GM12878 (cell line): ENCODE data around the gene MGRN1. TPM values are rescaled to one million over a fixed set of nuclear protein-coding genes. Genes with fewer than 3 reads are reported as not detected.
A peak's percentile ranks its signal among the peaks of the same experiment; 100 is the strongest.

Source experiments
- ATF3 ChIP-seq: IDR thresholded peaks from 2 replicates; pipeline ENCODE4 v1.6.1; 2011; ENCODE audit warnings: low read depth, mild to moderate bottlenecking, low read length, moderate library complexity, borderline replicate concordance; ENCODE audit errors: extremely low read depth
- BCL11A ChIP-seq: IDR thresholded peaks from 2 replicates; pipeline ENCODE4 v1.6.1; 2011; ENCODE audit warnings: low read depth, low read length
- CBFB ChIP-seq: IDR thresholded peaks from 2 replicates; pipeline ENCODE4 v1.6.1; 2016; ENCODE audit warnings: antibody characterized with exemption, low read depth
- CREB1 ChIP-seq: IDR thresholded peaks from 2 replicates; pipeline ENCODE4 v1.6.1; 2012; ENCODE audit warnings: low read depth, mild to moderate bottlenecking, inconsistent platforms
- DPF2 ChIP-seq: fragments of 450-650 bp; IDR thresholded peaks from 2 replicates; pipeline ENCODE4 v1.6.1; 2017; ENCODE audit warnings: mild to moderate bottlenecking
- IKZF2 ChIP-seq, 2 experiments: fragments of 450-650 bp; IDR thresholded peaks; 2 replicates each; pipeline ENCODE4 v1.6.1; 2017; ENCODE audit warnings: mild to moderate bottlenecking in 2 of 2, moderate library complexity in 2 of 2
- MEF2B ChIP-seq: fragments of 450-650 bp; IDR thresholded peaks from 2 replicates; pipeline ENCODE4 v1.6.1; 2018; ENCODE audit warnings: mild to moderate bottlenecking, moderate library complexity; ENCODE audit not compliant: partially characterized antibody, poor library complexity, severe bottlenecking
- MLLT1 ChIP-seq: fragments of 450-650 bp; IDR thresholded peaks from 2 replicates; pipeline ENCODE4 v1.6.1; 2016; ENCODE audit warnings: mild to moderate bottlenecking
- MYB ChIP-seq: fragments of 150-350 bp; IDR thresholded peaks from 2 replicates; pipeline ENCODE4 v1.6.1; 2014; ENCODE audit warnings: mild to moderate bottlenecking, low read depth, low read length, borderline replicate concordance
- NFXL1 ChIP-seq: fragments of 450-650 bp; IDR thresholded peaks from 2 replicates; pipeline ENCODE4 v1.6.1; 2017; ENCODE audit warnings: antibody characterized with exemption, mild to moderate bottlenecking, borderline replicate concordance
- NRF1 ChIP-seq: conservative IDR thresholded peaks from 2 replicates; pipeline ENCODE4 v1.6.1; 2011; ENCODE audit warnings: mild to moderate bottlenecking, low read depth, low read length, improper control_type of control experiment
- RFX5 ChIP-seq: IDR thresholded peaks from 2 replicates; pipeline ENCODE4 v1.6.1; 2011; ENCODE audit warnings: low read depth, low read length, improper control_type of control experiment
- RUNX3 ChIP-seq: IDR thresholded peaks from 2 replicates; pipeline ENCODE4 v1.6.1; 2012; ENCODE audit warnings: low read length, inconsistent platforms
- SIX5 ChIP-seq: IDR thresholded peaks from 2 replicates; pipeline ENCODE4 v1.6.1; 2011; ENCODE audit warnings: mild to moderate bottlenecking, low read depth, low read length, moderate library complexity; ENCODE audit not compliant: severe bottlenecking
- SMC3 ChIP-seq: IDR thresholded peaks from 2 replicates; pipeline ENCODE4 v1.6.1; 2011; ENCODE audit warnings: low read length, improper control_type of control experiment, borderline replicate concordance
- SP1 ChIP-seq: IDR thresholded peaks from one replicate; pipeline ENCODE4 v1.6.1; 2011; ENCODE audit warnings: low read depth, low read length
- SREBF2 ChIP-seq: IDR thresholded peaks from 2 replicates; pipeline ENCODE4 v1.6.1; 2012; ENCODE audit warnings: mild to moderate bottlenecking, low read length
- SUZ12 ChIP-seq: fragments of 200-600 bp; sonication (generic); IDR thresholded peaks from one replicate; pipeline ENCODE4 v1.6.1; 2018; ENCODE audit warnings: antibody characterized with exemption, mild to moderate bottlenecking; ENCODE audit not compliant: unreplicated experiment
- TBL1XR1 ChIP-seq: IDR thresholded peaks from 2 replicates; pipeline ENCODE4 v1.6.1; 2012; ENCODE audit warnings: low read depth, low read length, improper control_type of control experiment
- TCF3 ChIP-seq: IDR thresholded peaks from 2 replicates; pipeline ENCODE4 v1.6.1; 2012; ENCODE audit warnings: low read depth, mild to moderate bottlenecking, low read length, borderline replicate concordance; ENCODE audit not compliant: insufficient read depth
- YY1 ChIP-seq: IDR thresholded peaks from 2 replicates; pipeline ENCODE4 v1.6.1; 2011; ENCODE audit warnings: low read depth, mild to moderate bottlenecking, low read length
- ZNF217 ChIP-seq: fragments of 450-650 bp; IDR thresholded peaks from 2 replicates; pipeline ENCODE4 v1.6.1; 2017; ENCODE audit warnings: antibody characterized with exemption, mild to moderate bottlenecking
- ZNF24 ChIP-seq: fragments of 450-650 bp; IDR thresholded peaks from 2 replicates; pipeline ENCODE4 v1.6.1; 2017; ENCODE audit warnings: antibody characterized with exemption, mild to moderate bottlenecking
- polyA plus RNA-seq, 11 experiments: library from polyadenylated mRNA; depleted of rRNA in 4 of 11; unstranded in 6 of 11; stranded (reverse) in 5 of 11; fragments of >200 nt; fragmentation: Nextera tagmentation in 4 of 11; fragmentation: Illumina TruSeq in 1 of 11; extraction: Ambion mirVana in 4 of 11; extraction: Trizol in 1 of 11; gene quantifications; 1 replicate in 1 of 11; 2 replicates in 10 of 11; pipeline versions ENCODE4 v1.2.1 to v1.2.3, GENCODE V29; 2011 to 2016; ENCODE audit warnings: inconsistent platforms in 2 of 11, missing spikeins in 2 of 11, low read depth in 1 of 11
- total RNA-seq, 4 experiments: library from RNA; depleted of rRNA in 3 of 4; stranded (reverse); fragments of >200 nt in 3 of 4; fragmentation: Illumina TruSeq in 1 of 4; extraction: Trizol in 1 of 4; gene quantifications; 2 replicates each; pipeline versions ENCODE4 v1.2.1 to v1.2.3, GENCODE V29; 2013 to 2021
- TF ChIP-seq, protein P1 (sequence below): IDR thresholded peaks from 2 replicates; pipeline ENCODE4 v1.6.1; 2012; ENCODE audit warnings: low read length, inconsistent platforms
- TF ChIP-seq, protein P2 (sequence below): IDR thresholded peaks from 2 replicates; pipeline ENCODE4 v1.6.1; 2011; ENCODE audit warnings: mild to moderate bottlenecking, low read depth, low read length, moderate library complexity; ENCODE audit not compliant: insufficient replicate concordance
- TF ChIP-seq, protein P3 (sequence below): fragments of 450-650 bp; IDR thresholded peaks from 2 replicates; pipeline ENCODE4 v1.6.1; 2017; ENCODE audit warnings: mild to moderate bottlenecking

The MGRN1 gene
- total and polyA plus RNA-seq, 10 of the 15 experiments (the other 5 are each of a cell fraction or from before 2014, with no cell fraction given) = 0.35 to 86.7 (median 14.6) TPM

GRCh38 chr16:4693296-4693955, 68.8 kb downstream of the MGRN1 start, which contains the start of gene NUDT16L1 (continued):
- TF ChIP-seq, protein P1, sequence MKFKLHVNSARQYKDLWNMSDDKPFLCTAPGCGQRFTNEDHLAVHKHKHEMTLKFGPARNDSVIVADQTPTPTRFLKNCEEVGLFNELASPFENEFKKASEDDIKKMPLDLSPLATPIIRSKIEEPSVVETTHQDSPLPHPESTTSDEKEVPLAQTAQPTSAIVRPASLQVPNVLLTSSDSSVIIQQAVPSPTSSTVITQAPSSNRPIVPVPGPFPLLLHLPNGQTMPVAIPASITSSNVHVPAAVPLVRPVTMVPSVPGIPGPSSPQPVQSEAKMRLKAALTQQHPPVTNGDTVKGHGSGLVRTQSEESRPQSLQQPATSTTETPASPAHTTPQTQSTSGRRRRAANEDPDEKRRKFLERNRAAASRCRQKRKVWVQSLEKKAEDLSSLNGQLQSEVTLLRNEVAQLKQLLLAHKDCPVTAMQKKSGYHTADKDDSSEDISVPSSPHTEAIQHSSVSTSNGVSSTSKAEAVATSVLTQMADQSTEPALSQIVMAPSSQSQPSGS = no peak
- no peak; the same call in 1 of the 2 replicates for TF ChIP-seq SMC3
- TF ChIP-seq NFXL1 = no peak
- TF ChIP-seq DPF2 = 0 out of 2 replicates have a peak, but pooled peaks have one; percentile 38
- TF ChIP-seq RFX5 = no peak
- TF ChIP-seq NRF1 = peak; percentile 53
- TF ChIP-seq TCF3 = 0 out of 2 replicates have a peak, but pooled peaks have one; percentile 33
- TF ChIP-seq SP1 = peak; percentile 90
- TF ChIP-seq, protein P2, sequence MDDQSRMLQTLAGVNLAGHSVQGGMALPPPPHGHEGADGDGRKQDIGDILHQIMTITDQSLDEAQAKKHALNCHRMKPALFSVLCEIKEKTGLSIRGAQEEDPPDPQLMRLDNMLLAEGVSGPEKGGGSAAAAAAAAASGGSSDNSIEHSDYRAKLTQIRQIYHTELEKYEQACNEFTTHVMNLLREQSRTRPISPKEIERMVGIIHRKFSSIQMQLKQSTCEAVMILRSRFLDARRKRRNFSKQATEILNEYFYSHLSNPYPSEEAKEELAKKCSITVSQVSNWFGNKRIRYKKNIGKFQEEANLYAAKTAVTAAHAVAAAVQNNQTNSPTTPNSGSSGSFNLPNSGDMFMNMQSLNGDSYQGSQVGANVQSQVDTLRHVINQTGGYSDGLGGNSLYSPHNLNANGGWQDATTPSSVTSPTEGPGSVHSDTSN = peak; percentile 42
- no peak for TF ChIP-seq MEF2B
- TF ChIP-seq IKZF2 (IDR thresholded peaks at IDR 0.05) = no peak
- TF ChIP-seq, protein P3, sequence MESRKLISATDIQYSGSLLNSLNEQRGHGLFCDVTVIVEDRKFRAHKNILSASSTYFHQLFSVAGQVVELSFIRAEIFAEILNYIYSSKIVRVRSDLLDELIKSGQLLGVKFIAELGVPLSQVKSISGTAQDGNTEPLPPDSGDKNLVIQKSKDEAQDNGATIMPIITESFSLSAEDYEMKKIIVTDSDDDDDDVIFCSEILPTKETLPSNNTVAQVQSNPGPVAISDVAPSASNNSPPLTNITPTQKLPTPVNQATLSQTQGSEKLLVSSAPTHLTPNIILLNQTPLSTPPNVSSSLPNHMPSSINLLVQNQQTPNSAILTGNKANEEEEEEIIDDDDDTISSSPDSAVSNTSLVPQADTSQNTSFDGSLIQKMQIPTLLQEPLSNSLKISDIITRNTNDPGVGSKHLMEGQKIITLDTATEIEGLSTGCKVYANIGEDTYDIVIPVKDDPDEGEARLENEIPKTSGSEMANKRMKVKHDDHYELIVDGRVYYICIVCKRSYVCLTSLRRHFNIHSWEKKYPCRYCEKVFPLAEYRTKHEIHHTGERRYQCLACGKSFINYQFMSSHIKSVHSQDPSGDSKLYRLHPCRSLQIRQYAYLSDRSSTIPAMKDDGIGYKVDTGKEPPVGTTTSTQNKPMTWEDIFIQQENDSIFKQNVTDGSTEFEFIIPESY = no peak
- no peak for TF ChIP-seq MYB
- TF ChIP-seq YY1 = peak; percentile 92
- TF ChIP-seq CBFB = no peak
- TF ChIP-seq BCL11A = no peak
- TF ChIP-seq ZNF24 = no peak
- TF ChIP-seq SREBF2 = no peak
- TF ChIP-seq CREB1 = peak; percentile 65; the same call in 1 of the 2 replicates
- no peak for TF ChIP-seq ATF3
- TF ChIP-seq ZNF217 = no peak
- TF ChIP-seq TBL1XR1 = no peak
- TF ChIP-seq SUZ12 = no peak
- TF ChIP-seq SIX5 = no peak
- TF ChIP-seq MLLT1 = 0 out of 2 replicates have a peak, but pooled peaks have one; percentile 32
- TF ChIP-seq RUNX3 = peak; percentile 45; the same call in 1 of the 2 replicates
